Embryonic facial prominence (tissue), 1 donor: ENCODE measurements around the gene HMCN2.
"Not testable (repeated sequence)": the region's sequence is repeated elsewhere in the genome, so short reads cannot be mapped to it uniquely, and the experiment has no call there.

Experiments
- DNase-seq: peaks from one replicate; pipeline ENCODE4 v3.0.0-alpha.2; 2016; ENCODE audit errors: extremely low spot score

HMCN2 gene

GRCh38 chr9:130330202-130330862 lies 64.8 kb downstream of the HMCN2 start:
- DNase-seq, result no peak

DNA sequence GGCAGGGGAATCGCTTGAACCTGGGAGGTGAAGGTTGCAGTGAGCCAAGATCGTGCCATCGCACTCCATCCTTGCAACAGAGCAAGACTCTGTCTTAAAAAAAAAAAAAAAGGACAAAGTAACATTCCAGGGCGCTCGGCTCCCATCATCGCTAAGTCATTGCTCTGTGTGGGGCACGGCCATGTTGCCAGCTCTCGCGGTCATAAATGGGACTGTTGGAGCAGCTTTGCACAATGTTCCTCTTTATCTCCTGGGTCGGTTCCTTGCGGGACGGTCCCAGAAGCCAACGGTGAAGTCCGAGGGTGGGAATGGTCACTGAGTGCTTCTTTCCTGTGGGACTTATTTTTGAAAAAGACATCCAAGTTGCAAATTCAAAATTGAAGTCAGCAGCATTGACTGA lies 65.5 kb downstream of the HMCN2 start:
- no peak for DNase-seq

- no peak for DNase-seq
These were observed 66.0 kb downstream of the HMCN2 start for GRCh38 chr9:130331573-130331972.

DNA sequence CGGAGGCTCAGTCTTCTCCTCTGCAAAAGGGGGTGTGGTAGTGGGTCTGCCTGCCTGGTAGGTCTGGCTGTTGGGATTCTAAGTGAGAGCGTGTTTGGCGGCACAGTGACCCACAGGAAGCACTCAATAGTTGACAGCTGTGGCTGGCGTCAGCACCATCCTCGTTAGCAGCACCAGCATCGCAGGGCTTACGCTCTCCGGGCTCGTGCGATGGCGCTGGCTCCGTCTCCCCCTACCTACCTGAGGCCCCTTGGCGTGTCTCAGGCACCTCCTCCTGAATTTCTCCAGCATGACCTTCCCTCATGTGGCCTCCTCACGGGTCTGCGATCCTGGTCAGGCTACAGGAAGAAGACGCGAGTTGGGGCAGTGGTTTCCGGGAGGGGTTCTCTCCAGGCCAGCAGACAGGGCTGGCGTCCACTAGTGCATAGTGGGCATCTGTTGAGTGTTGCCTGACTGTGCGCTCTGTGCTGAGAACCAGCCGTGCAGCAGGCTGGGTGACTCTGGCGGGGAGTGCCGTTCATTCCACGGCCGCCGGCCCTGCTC lies 66.9 kb downstream of the HMCN2 start:
- no peak for DNase-seq

- DNase-seq, result no peak
These were observed 67.6 kb downstream of the HMCN2 start for GRCh38 chr9:130333041-130333711.

- DNase-seq, result no peak
These were observed 68.1 kb downstream of the HMCN2 start for GRCh38 chr9:130333712-130334062.

DNA sequence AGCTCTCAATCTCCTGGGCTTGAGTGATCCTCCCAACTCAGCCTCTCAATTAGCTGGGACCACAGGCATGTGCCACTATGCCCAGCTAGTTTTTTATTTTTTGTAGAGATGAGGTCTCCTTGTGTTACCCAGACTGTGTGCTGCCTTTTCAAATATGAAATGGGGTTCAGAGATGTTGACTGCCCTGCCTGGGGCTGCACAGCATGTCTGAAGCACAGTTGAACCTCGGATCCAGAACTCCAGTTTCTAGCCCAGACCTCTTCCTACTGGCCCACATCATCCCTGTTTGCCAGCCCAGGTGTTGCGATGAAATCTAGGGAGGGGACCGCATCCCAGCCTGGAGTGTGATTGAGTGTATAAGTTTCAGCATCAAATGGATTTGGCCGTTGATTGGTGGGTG lies 69.4 kb downstream of the HMCN2 start:
- no peak for DNase-seq

DNA sequence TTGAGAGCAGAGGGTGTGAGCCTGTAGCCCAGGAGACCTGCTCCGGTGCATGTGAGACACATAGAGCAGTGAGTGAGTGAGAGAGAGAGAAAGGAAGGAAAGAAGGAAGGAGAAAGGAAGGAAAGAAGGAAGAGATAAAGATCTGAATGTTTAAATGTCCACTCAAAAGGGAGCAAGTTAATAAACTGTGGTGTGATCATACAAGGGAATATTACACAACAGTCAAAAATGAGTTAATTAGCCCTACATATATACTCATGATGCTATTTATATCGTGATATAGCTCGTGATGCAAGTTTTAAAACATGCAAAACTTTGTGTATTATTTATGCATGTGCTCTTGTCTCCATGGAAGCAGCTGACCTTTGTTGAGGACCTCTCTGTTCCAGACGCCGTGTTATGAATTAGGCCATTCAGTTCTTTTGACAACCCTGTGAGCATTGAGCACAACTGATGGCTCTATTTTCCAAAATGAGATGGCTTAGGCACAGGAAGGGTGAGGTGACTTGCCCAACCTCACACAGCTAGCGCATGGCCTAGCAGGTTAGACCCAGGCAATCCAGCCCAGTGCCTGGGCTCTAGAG lies 70.6 kb downstream of the HMCN2 start:
- DNase-seq, result no peak

GRCh38 chr9:130336885-130337284 lies 71.3 kb downstream of the HMCN2 start:
- DNase-seq, result no peak

- DNase-seq, result no peak
These were observed 71.8 kb downstream of the HMCN2 start for GRCh38 chr9:130337318-130337717.

DNA sequence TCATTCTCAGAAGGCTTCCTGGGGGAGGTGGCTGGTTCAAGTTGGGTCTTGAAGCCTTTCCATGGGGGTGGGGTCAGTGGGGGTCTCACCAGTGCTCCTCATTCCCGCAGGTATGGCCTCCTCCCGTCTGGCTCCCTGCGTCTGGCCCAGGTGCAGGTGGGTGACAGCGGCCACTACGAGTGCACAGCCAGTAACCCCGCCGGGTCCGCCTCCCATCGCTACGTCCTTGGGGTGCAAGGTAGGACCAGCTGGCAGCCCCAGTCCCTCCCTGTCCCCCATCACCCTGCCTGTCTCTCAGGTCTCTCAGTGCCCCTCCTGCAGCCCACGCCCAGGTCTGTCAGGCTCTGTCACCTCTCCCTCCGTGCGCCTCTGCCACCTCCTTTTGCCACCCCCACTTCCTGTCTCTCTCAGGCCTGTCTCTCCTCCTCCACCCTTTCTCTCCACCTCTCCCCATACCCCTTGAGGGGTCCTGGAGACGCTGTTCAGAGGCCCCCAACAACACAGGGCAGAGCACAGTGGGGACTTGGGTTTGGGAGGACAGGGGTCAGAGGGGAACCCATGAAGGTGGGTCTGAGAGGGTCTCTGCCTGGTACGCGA lies 72.3 kb downstream of the HMCN2 start:
- no peak for DNase-seq

- DNase-seq, result not testable (repeated sequence)
These were observed 73.3 kb downstream of the HMCN2 start for GRCh38 chr9:130338891-130339290.

GRCh38 chr9:130339306-130339705 lies 73.7 kb downstream of the HMCN2 start:
- DNase-seq, result no peak

- DNase-seq, result no peak
These were observed 74.5 kb downstream of the HMCN2 start for GRCh38 chr9:130340011-130340410.

- not testable (repeated sequence) for DNase-seq
These were observed 75.0 kb downstream of the HMCN2 start for GRCh38 chr9:130340557-130340956.

DNA sequence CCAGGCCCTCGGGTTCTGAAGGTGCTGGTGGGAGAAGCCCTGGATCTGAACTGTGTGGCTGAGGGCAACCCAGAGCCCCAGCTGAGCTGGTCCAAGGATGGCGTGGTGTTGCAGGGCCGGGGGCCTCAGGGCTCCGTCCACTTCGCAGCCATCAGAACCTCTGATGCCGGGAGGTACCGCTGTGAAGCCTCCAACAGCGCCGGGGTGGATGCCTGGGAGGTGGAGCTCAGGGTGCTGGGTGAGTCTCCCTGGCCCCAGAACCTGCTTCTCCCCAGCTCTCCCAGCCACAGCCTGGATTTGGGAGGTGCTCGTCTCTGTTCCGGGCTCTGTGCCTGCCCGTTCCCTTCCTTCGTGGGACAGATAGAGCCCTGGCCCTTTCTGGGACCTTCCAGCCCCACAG lies 75.6 kb downstream of the HMCN2 start:
- DNase-seq, result no peak

- DNase-seq, result no peak
These were observed 76.5 kb downstream of the HMCN2 start for GRCh38 chr9:130341839-130342713.

GRCh38 chr9:130342714-130343085 lies 77.1 kb downstream of the HMCN2 start:
- no peak for DNase-seq

- DNase-seq, result no peak
These were observed 77.9 kb downstream of the HMCN2 start for GRCh38 chr9:130343445-130343918.

GRCh38 chr9:130344366-130344765 lies 78.8 kb downstream of the HMCN2 start:
- DNase-seq, result no peak
